ENCODE results near the gene ATP4A.

ATP4A gene

GRCh38 chr19:35585848-35586247 lies 22.4 kb upstream of the ATP4A start, which contains the start of gene PMIS2:
TSS of gene PMIS2 (plus strand) at chr19:35586173. CDS start at chr19:35586260, 87 bp downstream.
- DNase-seq (ENCODE audit: low read depth) = no peak
- TF ChIP-seq CTCF (IDR thresholded peaks at IDR 0.05; ENCODE audit: low read length, missing control alignments) = no peak
- H3K4me3 ChIP-seq (replicated peaks; ENCODE audit: low read depth, low read length) = no peak within 1 kb of the TSS

- H3K4me3 ChIP-seq (replicated peaks; ENCODE audit: low read depth, low read length) = no peak overlapping the region
- DNase-seq (ENCODE audit: low read depth) = no peak
- no peak for TF ChIP-seq CTCF (IDR thresholded peaks at IDR 0.05; ENCODE audit: low read length, missing control alignments)
Measured at GRCh38 chr19:35582760-35583159, 19.3 kb upstream of the ATP4A start.

GRCh38 chr19:35578707-35579106 lies 15.2 kb upstream of the ATP4A start:
- H3K4me3 ChIP-seq (replicated peaks; ENCODE audit: low read depth, low read length) = no peak overlapping the region
- TF ChIP-seq CTCF (IDR thresholded peaks at IDR 0.05; ENCODE audit: low read length, missing control alignments) = no peak
- DNase-seq (ENCODE audit: low read depth) = no peak

- no peak for TF ChIP-seq CTCF (IDR thresholded peaks at IDR 0.05; ENCODE audit: low read length, missing control alignments)
- no peak for DNase-seq (ENCODE audit: low read depth)
- no peak overlapping the region for H3K4me3 ChIP-seq (replicated peaks; ENCODE audit: low read depth, low read length)
Measured at GRCh38 chr19:35577918-35578317, 14.5 kb upstream of the ATP4A start.

GRCh38 chr19:35571406-35571965 lies 8.0 kb upstream of the ATP4A start:
- no peak for TF ChIP-seq CTCF (IDR thresholded peaks at IDR 0.05; ENCODE audit: low read length, missing control alignments)
- no peak overlapping the region for H3K4me3 ChIP-seq (replicated peaks; ENCODE audit: low read depth, low read length)
- no peak for DNase-seq (ENCODE audit: low read depth)

- H3K4me3 ChIP-seq (replicated peaks; ENCODE audit: low read depth, low read length) = no peak overlapping the region
- TF ChIP-seq CTCF (IDR thresholded peaks at IDR 0.05; ENCODE audit: low read length, missing control alignments) = no peak
- DNase-seq (ENCODE audit: low read depth) = no peak
Measured at GRCh38 chr19:35569281-35569781, 5.9 kb upstream of the ATP4A start.

GRCh38 chr19:35566738-35567137 lies 3.3 kb upstream of the ATP4A start:
- no peak overlapping the region for H3K4me3 ChIP-seq (replicated peaks; ENCODE audit: low read depth, low read length)
- DNase-seq (ENCODE audit: low read depth) = no peak
- no peak for TF ChIP-seq CTCF (IDR thresholded peaks at IDR 0.05; ENCODE audit: low read length, missing control alignments)

Data from fibroblast of pulmonary artery (primary cell).